ENCODE results near the gene CRTC2. TPM values are rescaled to one million over a fixed set of nuclear protein-coding genes. Genes with fewer than 3 reads are reported as not detected.
A peak's percentile ranks its signal among the peaks of the same experiment; 100 is the strongest.

Gene CRTC2
- total and polyA plus RNA-seq, 5 donors = 23.4 to 32.8 (median 26.9) TPM

- peak; percentile 64 to 85 (median 84) for DNase-seq
- WGBS = 26% methylated on average over 12 of the region's 12 CpGs
- H3K4me1 ChIP-seq (ENCODE audit: control insufficient read depth, insufficient read depth, low read length) = peaks cover 2% of the 10 kb centered on the region
- ATAC-seq = peak; percentile 25 to 62
- H3K4me3 ChIP-seq (ENCODE audit: low read length) = peak overlapping the region; percentile 94
- no peaks in the 10 kb centered on the region for H3K27me3 ChIP-seq (ENCODE audit: control insufficient read depth, insufficient read depth)
- intact Hi-C loops (cut with DNase I) = no loop called here
- H3K9me3 ChIP-seq (ENCODE audit: control insufficient read depth, low read length) = no peaks in the 10 kb centered on the region
- peak overlapping the region; percentile 97 for H3K27ac ChIP-seq (ENCODE audit: low read length)
These were observed 13.1 kb downstream of the CRTC2 start for GRCh38 chr1:153945131-153945794.

- no peak for ATAC-seq
- Histone ChIP-seq H3K27me3 (ENCODE audit: control insufficient read depth, insufficient read depth) (no peaks in the 10 kb centered on the region), H3K9me3 (ENCODE audit: control insufficient read depth, low read length) (no peaks in the 10 kb centered on the region), H3K4me3 (ENCODE audit: low read length) (peak overlapping the region; percentile 94), H3K27ac (ENCODE audit: low read length) (peak overlapping the region; percentile 97), H3K4me1 (ENCODE audit: control insufficient read depth, insufficient read depth, low read length) (peaks cover 2% of the 10 kb centered on the region)
- 62% methylated on average over 3 of the region's 3 CpGs for WGBS
- no peak for DNase-seq
- intact Hi-C loops (cut with DNase I) = no loop called here
These were observed 13.6 kb downstream of the CRTC2 start for GRCh38 chr1:153944827-153945117.

GRCh38 chr1:153944005-153944826 is 14.2 kb downstream of the CRTC2 start:
- DNase-seq (peak in 2 of 3 donors; percentile 47 to 68), ATAC-seq (no peak)
- Histone ChIP-seq H3K9me3 (ENCODE audit: control insufficient read depth, low read length) (no peaks in the 10 kb centered on the region), H3K27ac (ENCODE audit: low read length) (no peak overlapping the region), H3K27me3 (ENCODE audit: control insufficient read depth, insufficient read depth) (no peaks in the 10 kb centered on the region), H3K4me3 (ENCODE audit: low read length) (no peak overlapping the region), H3K4me1 (ENCODE audit: control insufficient read depth, insufficient read depth, low read length) (peaks cover 2% of the 10 kb centered on the region)
- intact Hi-C loops (cut with DNase I) = no loop called here
- 78% methylated on average over 15 of the region's 15 CpGs for WGBS

GRCh38 chr1:153942766-153943549 is 15.5 kb downstream of the CRTC2 start:
- intact Hi-C loops (cut with DNase I) = no loop called here
- H3K27ac ChIP-seq (ENCODE audit: low read length) = no peak overlapping the region
- 85% methylated on average over 11 of the region's 11 CpGs for WGBS
- peaks cover 2% of the 10 kb centered on the region for H3K4me1 ChIP-seq (ENCODE audit: control insufficient read depth, insufficient read depth, low read length)
- H3K27me3 ChIP-seq (ENCODE audit: control insufficient read depth, insufficient read depth) = no peaks in the 10 kb centered on the region
- H3K4me3 ChIP-seq (ENCODE audit: low read length) = no peak overlapping the region
- ATAC-seq (no peak), DNase-seq (peak in 1 of 3 donors; percentile 49)
- H3K9me3 ChIP-seq (ENCODE audit: control insufficient read depth, low read length) = no peaks in the 10 kb centered on the region

GRCh38 chr1:153941826-153942725 is 16.3 kb downstream of the CRTC2 start:
- Histone ChIP-seq H3K9me3 (ENCODE audit: control insufficient read depth, low read length) (no peaks in the 10 kb centered on the region), H3K27me3 (ENCODE audit: control insufficient read depth, insufficient read depth) (no peaks in the 10 kb centered on the region), H3K4me1 (ENCODE audit: control insufficient read depth, insufficient read depth, low read length) (peaks cover 2% of the 10 kb centered on the region), H3K27ac (ENCODE audit: low read length) (no peak overlapping the region), H3K4me3 (ENCODE audit: low read length) (no peak overlapping the region)
- ATAC-seq (no peak), DNase-seq (peak in 2 of 3 donors; percentile 51 to 61)
- WGBS = 95% methylated on average over 34 of the region's 34 CpGs
- intact Hi-C loops (cut with DNase I) = no loop called here

GRCh38 chr1:153940756-153941155 is 17.7 kb downstream of the CRTC2 start:
- DNase-seq (peak in 1 of 3 donors; percentile 20), ATAC-seq (no peak)
- H3K27ac ChIP-seq (ENCODE audit: low read length) = no peak overlapping the region
- H3K27me3 ChIP-seq (ENCODE audit: control insufficient read depth, insufficient read depth) = no peaks in the 10 kb centered on the region
- WGBS = 88% methylated on average over 8 of the region's 8 CpGs
- peaks cover 2% of the 10 kb centered on the region for H3K4me1 ChIP-seq (ENCODE audit: control insufficient read depth, insufficient read depth, low read length)
- H3K4me3 ChIP-seq (ENCODE audit: low read length) = no peak overlapping the region
- no peaks in the 10 kb centered on the region for H3K9me3 ChIP-seq (ENCODE audit: control insufficient read depth, low read length)
- intact Hi-C loops (cut with DNase I) = no loop called here

- Histone ChIP-seq H3K27me3 (ENCODE audit: control insufficient read depth, insufficient read depth) (no peaks in the 10 kb centered on the region), H3K4me1 (ENCODE audit: control insufficient read depth, insufficient read depth, low read length) (no peaks in the 10 kb centered on the region), H3K9me3 (ENCODE audit: control insufficient read depth, low read length) (no peaks in the 10 kb centered on the region), H3K27ac (ENCODE audit: low read length) (no peak overlapping the region), H3K4me3 (ENCODE audit: low read length) (no peak overlapping the region)
- 91% methylated on average over 12 of the region's 12 CpGs for WGBS
- intact Hi-C loops (cut with DNase I) = no loop called here
- DNase-seq = peak in 1 of 3 donors; percentile 16
- no peak for ATAC-seq
These were observed 18.9 kb downstream of the CRTC2 start for GRCh38 chr1:153939476-153939875.

GRCh38 chr1:153938996-153939395 is 19.4 kb downstream of the CRTC2 start:
- ATAC-seq (no peak), DNase-seq (peak in 1 of 3 donors; percentile 24)
- Histone ChIP-seq H3K4me3 (ENCODE audit: low read length) (no peak overlapping the region), H3K4me1 (ENCODE audit: control insufficient read depth, insufficient read depth, low read length) (no peaks in the 10 kb centered on the region), H3K9me3 (ENCODE audit: control insufficient read depth, low read length) (no peaks in the 10 kb centered on the region), H3K27me3 (ENCODE audit: control insufficient read depth, insufficient read depth) (no peaks in the 10 kb centered on the region), H3K27ac (ENCODE audit: low read length) (no peak overlapping the region)
- intact Hi-C loops (cut with DNase I) = no loop called here
- WGBS = 85% methylated on average over 3 of the region's 3 CpGs

- Histone ChIP-seq H3K9me3 (ENCODE audit: control insufficient read depth, low read length) (no peaks in the 10 kb centered on the region), H3K4me1 (ENCODE audit: control insufficient read depth, insufficient read depth, low read length) (no peaks in the 10 kb centered on the region), H3K27ac (ENCODE audit: low read length) (no peak overlapping the region), H3K4me3 (ENCODE audit: low read length) (no peak overlapping the region), H3K27me3 (ENCODE audit: control insufficient read depth, insufficient read depth) (no peaks in the 10 kb centered on the region)
- DNase-seq (peak in 1 of 3 donors; percentile 30), ATAC-seq (no peak)
- WGBS = 96% methylated on average over 10 of the region's 10 CpGs
- intact Hi-C loops (cut with DNase I) = no loop called here
These were observed 21.1 kb downstream of the CRTC2 start for GRCh38 chr1:153937331-153937730.

GRCh38 chr1:153936011-153936802 is 22.2 kb downstream of the CRTC2 start:
- Histone ChIP-seq H3K27me3 (ENCODE audit: control insufficient read depth, insufficient read depth) (no peaks in the 10 kb centered on the region), H3K27ac (ENCODE audit: low read length) (no peak overlapping the region), H3K4me3 (ENCODE audit: low read length) (no peak overlapping the region), H3K9me3 (ENCODE audit: control insufficient read depth, low read length) (no peaks in the 10 kb centered on the region), H3K4me1 (ENCODE audit: control insufficient read depth, insufficient read depth, low read length) (no peaks in the 10 kb centered on the region)
- DNase-seq = peak in 1 of 3 donors; percentile 23
- no peak for ATAC-seq
- WGBS = 94% methylated on average over 12 of the region's 12 CpGs
- intact Hi-C loops (cut with DNase I) = no loop called here
